Stimulated activated CD4-positive, alpha-beta T cell treated with anti-CD3 and anti-CD28 coated beads, Interleukin-12 subunit alpha, Interleukin-12 subunit beta, amount 100 ng/mL, for 48 hours (primary cell): ENCODE measurements around the gene CCAR1.
"Not testable (repeated sequence)": the region's sequence is repeated elsewhere in the genome, so short reads cannot be mapped to it uniquely, and the experiment has no call there.

Source experiments
- DNase-seq, 3 donors: peaks; one replicate each; pipeline ENCODE4 v3.0.0-alpha.2; 2020; ENCODE audit warnings: low read depth in 2 of 3, low spot score in 1 of 3

Gene CCAR1

GRCh38 chr10:68827592-68827959 is 106.5 kb downstream of the CCAR1 start:
- DNase-seq, result not testable (repeated sequence)

- DNase-seq, result not testable (repeated sequence)
Observed at GRCh38 chr10:68828083-68828601, 107.1 kb downstream of the CCAR1 start.

- no peak for DNase-seq
Observed at GRCh38 chr10:68828833-68829232, 107.8 kb downstream of the CCAR1 start.

GRCh38 chr10:68829521-68829920 is 108.5 kb downstream of the CCAR1 start:
- no peak for DNase-seq

- DNase-seq, result no peak
Observed at GRCh38 chr10:68829952-68830351, 108.9 kb downstream of the CCAR1 start.

GRCh38 chr10:68831961-68832455 is 111.0 kb downstream of the CCAR1 start:
- DNase-seq, result no peak

- no peak for DNase-seq
Observed at GRCh38 chr10:68832601-68833000, 111.6 kb downstream of the CCAR1 start.

GRCh38 chr10:68837626-68838322 is 116.7 kb downstream of the CCAR1 start:
- no peak for DNase-seq

GRCh38 chr10:68840650-68841049 is 119.6 kb downstream of the CCAR1 start:
- not testable (repeated sequence) for DNase-seq
